LoVo (cell line): Measurements from ENCODE around the gene TUBA8.
"Not testable (repeated sequence)": the region's sequence is repeated elsewhere in the genome, so short reads cannot be mapped to it uniquely, and the experiment has no call there.

Experiments used
- DNase-seq: peaks from one replicate; pipeline ENCODE4 v3.0.0-alpha.2; 2016; ENCODE audit warnings: low spot score

TUBA8 gene

DNA sequence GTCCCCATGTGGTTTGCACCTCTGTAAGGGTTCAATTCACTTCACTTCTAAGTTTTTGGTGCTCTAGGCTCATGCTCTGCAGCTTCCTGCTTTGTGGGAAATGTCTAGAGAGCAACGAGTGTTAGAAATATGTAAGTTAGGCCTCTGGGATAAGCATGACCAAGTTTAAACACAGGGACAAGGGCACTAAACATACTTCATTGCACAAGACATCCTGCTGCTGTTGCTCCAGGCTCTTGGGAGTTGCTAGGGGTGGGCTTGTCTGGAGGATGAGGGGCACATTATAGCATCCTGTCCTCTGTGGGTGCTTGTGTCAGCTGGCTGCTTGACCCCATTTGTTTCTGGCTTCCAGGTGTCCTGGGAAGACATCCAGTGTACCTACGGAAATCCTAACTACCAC lies 62.8 kb downstream of the TUBA8 start:
- DNase-seq = not testable (repeated sequence)
